ENCODE results near the gene RAB3A. TPM values are rescaled to one million over a fixed set of nuclear protein-coding genes. Genes with fewer than 3 reads are reported as not detected.
A peak's percentile ranks its signal among the peaks of the same experiment; 100 is the strongest.

The RAB3A gene
- total and polyA plus RNA-seq, 12 donors, result 2.3 to 32.3 (median 6.2) TPM

DNA sequence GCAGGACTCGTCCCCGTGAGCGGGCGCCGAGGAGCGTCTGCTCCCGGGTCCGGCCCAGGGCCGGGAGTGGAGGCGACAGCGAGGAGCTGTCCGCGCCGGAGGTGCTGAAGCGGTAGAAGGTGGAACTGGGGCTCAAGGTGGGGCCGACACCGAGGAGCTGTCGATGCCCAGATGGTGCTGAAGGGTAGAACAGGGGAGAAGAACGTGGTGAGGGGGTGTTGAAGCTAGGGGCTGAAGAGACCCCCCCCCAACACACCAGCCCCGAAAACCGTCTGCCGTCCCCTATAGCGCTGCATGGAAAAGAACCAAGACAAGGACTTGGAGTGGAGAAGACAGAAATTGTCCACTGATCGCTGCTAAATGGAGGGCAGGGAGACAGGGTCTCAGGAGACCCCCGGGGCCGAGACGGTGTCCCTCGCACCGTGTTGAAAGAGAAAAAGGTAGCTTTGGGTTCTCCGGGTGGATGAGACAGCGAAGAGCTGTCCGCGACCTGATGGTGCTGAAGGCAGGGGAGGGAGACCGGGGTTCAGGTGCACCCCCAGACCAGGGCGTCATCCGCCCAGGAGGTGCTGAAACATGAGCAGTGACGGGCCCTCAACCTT, 29.5 kb upstream of the RAB3A start:
- no peak overlapping the region for H3K27ac ChIP-seq
- H3K9me3 ChIP-seq (replicated peaks in 1 of 3), result no peaks in the 10 kb centered on the region
- intact Hi-C loops (cut with DNase I), result no loop called here
- DNase-seq, result peak in 5 of 7 donors; percentile 50 to 71 (median 60)
- 15 to 19% (median 18%) methylated on average over 23 to 37 of the region's 37 CpGs for WGBS, 4 donors
- TF ChIP-seq, protein P1, sequence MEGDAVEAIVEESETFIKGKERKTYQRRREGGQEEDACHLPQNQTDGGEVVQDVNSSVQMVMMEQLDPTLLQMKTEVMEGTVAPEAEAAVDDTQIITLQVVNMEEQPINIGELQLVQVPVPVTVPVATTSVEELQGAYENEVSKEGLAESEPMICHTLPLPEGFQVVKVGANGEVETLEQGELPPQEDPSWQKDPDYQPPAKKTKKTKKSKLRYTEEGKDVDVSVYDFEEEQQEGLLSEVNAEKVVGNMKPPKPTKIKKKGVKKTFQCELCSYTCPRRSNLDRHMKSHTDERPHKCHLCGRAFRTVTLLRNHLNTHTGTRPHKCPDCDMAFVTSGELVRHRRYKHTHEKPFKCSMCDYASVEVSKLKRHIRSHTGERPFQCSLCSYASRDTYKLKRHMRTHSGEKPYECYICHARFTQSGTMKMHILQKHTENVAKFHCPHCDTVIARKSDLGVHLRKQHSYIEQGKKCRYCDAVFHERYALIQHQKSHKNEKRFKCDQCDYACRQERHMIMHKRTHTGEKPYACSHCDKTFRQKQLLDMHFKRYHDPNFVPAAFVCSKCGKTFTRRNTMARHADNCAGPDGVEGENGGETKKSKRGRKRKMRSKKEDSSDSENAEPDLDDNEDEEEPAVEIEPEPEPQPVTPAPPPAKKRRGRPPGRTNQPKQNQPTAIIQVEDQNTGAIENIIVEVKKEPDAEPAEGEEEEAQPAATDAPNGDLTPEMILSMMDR (IDR thresholded peaks at IDR 0.05), result no peak
- TF ChIP-seq POLR2A (IDR thresholded peaks at IDR 0.05), result no peak
- no peaks in the 10 kb centered on the region for H3K4me1 ChIP-seq (replicated peaks in 1 of 2)
- H3K36me3 ChIP-seq (replicated peaks in 1 of 2), result no peaks in the 10 kb centered on the region
- no peak overlapping the region for H3K4me3 ChIP-seq
- peaks cover 17% of the 10 kb centered on the region for H3K27me3 ChIP-seq

DNA sequence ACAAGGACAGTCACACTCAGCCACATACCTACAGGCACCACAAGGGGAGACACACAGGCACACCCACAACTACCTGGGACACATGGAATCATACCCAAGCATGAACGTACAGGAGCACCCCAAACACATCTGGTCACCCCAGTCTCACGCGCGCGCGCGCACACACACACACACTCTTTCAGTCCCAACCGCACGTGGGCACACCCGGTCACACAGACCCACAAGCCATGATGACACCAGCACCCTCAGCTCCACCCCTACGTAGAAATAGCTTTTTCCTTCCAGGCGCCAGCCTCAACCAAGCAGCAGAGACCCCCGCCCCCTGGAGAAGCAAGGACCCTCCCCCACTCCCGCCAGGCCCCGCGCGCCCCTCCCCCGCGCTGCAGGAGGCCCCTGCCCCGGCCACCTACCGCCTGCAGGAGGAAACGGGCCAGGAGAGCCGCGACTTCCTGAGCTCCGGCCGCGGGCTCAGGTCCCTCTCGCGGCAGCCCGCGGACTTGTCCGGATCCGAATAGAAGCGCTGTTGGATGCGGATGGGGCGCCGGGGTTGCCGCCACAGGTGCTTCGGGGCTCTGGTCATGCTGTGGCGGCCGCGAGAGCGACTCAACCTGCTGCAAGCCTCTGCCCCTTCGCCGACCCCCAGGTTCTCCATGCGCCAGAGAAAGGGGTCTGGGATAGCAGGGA, 28.8 kb upstream of the RAB3A start:
- H3K27ac ChIP-seq, result no peak overlapping the region
- H3K9me3 ChIP-seq (replicated peaks in 1 of 3), result no peaks in the 10 kb centered on the region
- intact Hi-C loops (cut with DNase I), result no loop called here
- WGBS, 4 donors, result 3 to 8% (median 5%) methylated on average over 11 to 46 of the region's 46 CpGs
- TF ChIP-seq, protein P1 (IDR thresholded peaks at IDR 0.05), result peak in 1 of 6 experiments; percentile 2
- no peak for TF ChIP-seq POLR2A (IDR thresholded peaks at IDR 0.05)
- H3K36me3 ChIP-seq (replicated peaks in 1 of 2), result no peaks in the 10 kb centered on the region
- H3K4me3 ChIP-seq, result no peak overlapping the region
- H3K4me1 ChIP-seq (replicated peaks in 1 of 2), result no peaks in the 10 kb centered on the region
- H3K27me3 ChIP-seq, result peaks cover 17% of the 10 kb centered on the region
- no peak for DNase-seq

DNA sequence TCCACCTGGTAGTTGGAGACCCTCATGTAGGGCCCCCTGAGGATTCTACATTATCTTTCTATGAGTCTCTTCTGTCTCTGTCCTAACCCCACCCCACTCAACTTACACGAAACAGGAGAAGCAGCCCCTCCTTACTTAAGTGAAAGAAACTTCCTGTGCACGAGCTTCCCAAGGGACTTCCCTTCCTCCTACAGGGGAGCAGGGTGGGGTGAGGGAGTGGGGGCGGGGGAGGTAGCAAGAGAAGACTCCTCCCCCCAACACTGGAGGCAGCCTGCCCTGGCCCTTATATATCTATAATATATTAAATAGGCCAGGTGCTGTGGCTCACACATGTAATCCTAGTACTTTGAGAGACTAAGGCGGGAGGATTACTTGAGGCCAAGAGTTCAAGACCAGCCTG, 27.9 kb upstream of the RAB3A start:
- H3K4me1 ChIP-seq (replicated peaks in 1 of 2), result no peaks in the 10 kb centered on the region
- H3K27me3 ChIP-seq, result peaks cover 21% of the 10 kb centered on the region
- H3K27ac ChIP-seq, result no peak overlapping the region
- WGBS, 4 donors, result 21 to 29% (median 23%) methylated on average over 4 of the region's 4 CpGs
- no peak for TF ChIP-seq POLR2A (IDR thresholded peaks at IDR 0.05)
- TF ChIP-seq, protein P1 (IDR thresholded peaks at IDR 0.05), result no peak
- no peak for DNase-seq
- H3K9me3 ChIP-seq (replicated peaks in 1 of 3), result no peaks in the 10 kb centered on the region
- no peaks in the 10 kb centered on the region for H3K36me3 ChIP-seq (replicated peaks in 1 of 2)
- intact Hi-C loops (cut with DNase I), result no loop called here
- H3K4me3 ChIP-seq, result no peak overlapping the region

DNA sequence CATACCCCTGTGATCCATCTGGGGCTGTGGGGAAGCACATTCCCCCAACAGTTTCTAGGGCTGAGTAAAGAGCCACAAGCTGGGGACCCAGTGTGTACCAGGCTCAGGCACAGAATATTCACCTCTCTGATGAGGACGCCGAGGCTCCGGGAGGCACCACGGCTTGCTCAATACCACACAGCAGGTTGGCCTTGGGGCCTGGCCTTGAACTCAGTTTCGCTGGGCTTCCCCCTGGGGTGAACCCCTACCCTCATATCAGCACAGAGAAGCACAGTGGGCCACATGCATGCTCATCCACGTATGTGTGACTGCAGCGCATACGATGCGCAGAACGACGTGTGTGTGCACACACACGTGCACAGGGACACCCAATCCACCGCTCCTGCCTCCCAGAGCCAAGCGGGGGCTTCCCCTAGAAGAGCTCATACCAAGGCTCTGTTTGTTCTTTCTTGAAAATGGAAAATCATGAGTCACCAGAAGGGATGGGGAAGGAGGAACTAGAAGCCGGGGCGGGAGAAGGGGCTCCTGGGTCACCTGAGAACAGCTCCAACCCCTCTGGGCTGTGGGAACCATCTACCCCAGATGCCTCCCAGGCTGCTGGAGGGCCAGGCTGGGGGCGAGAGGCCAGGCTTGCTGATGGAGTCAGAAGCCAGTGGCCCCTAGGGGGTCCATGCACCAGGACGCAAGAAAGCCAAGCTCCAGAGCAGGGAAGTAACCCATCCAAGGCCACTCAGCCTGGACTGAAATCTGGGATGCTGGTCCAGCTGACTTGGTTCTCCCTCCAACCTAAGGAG, 27.3 kb upstream of the RAB3A start:
- Histone ChIP-seq H3K27ac (no peak overlapping the region), H3K36me3 (replicated peaks in 1 of 2) (no peaks in the 10 kb centered on the region), H3K27me3 (peaks cover 22% of the 10 kb centered on the region), H3K9me3 (replicated peaks in 1 of 3) (no peaks in the 10 kb centered on the region), H3K4me1 (replicated peaks in 1 of 2) (peaks cover 0 to 3% of the 10 kb centered on the region in 2 donors), H3K4me3 (no peak overlapping the region)
- TF ChIP-seq POLR2A (IDR thresholded peaks at IDR 0.05), result no peak
- TF ChIP-seq, protein P1 (IDR thresholded peaks at IDR 0.05), result no peak
- DNase-seq, result no peak
- intact Hi-C loops (cut with DNase I), result no loop called here
- 33 to 44% (median 39%) methylated on average over 8 to 18 of the region's 18 CpGs for WGBS, 4 donors

All from adrenal gland (tissue), 12 donors.